Transverse colon (tissue), 4 donors: ENCODE measurements around the gene JAKMIP1. TPM values are rescaled to one million over a fixed set of nuclear protein-coding genes. Genes with fewer than 3 reads are reported as not detected.

Source experiments
- DNase-seq: peaks from one replicate; pipeline ENCODE4 v3.0.0-alpha.2; 2019
- H3K27ac ChIP-seq, 4 donors: fragments of 200-600 bp; sonication (generic); 2 replicates each; pipeline ENCODE4 v1.5.1; 2016 to 2018; ENCODE audit warnings: inconsistent platforms in 4 of 4
- H3K27me3 ChIP-seq: fragments of 200-600 bp; sonication (generic); 2 replicates; pipeline ENCODE4 v1.5.1; 2017; ENCODE audit warnings: inconsistent platforms
- H3K36me3 ChIP-seq, 4 donors: fragments of 200-600 bp; sonication (generic); 2 replicates each; pipeline ENCODE4 v1.5.1; 2017 to 2019; ENCODE audit warnings: inconsistent platforms in 4 of 4
- H3K4me1 ChIP-seq, 4 donors: fragments of 200-600 bp; sonication (generic); 2 replicates each; pipeline ENCODE4 v1.5.1; 2017 to 2020; ENCODE audit warnings: inconsistent platforms in 4 of 4
- H3K4me3 ChIP-seq, 4 donors: fragments of 200-600 bp; sonication (generic); 1 replicate in 1 of 4; 2 replicates in 3 of 4; pipeline versions ENCODE4 v1.5.1 to v1.6.1; 2017 to 2019; ENCODE audit warnings: inconsistent platforms in 4 of 4
- H3K9me3 ChIP-seq, 2 donors: fragments of 200-600 bp; sonication (generic); 2 replicates each; pipeline ENCODE4 v1.5.1; 2017 to 2019; ENCODE audit warnings: inconsistent platforms in 2 of 2
- CTCF ChIP-seq, 5 experiments: fragments of 200-600 bp in 3 of 5; fragments of 450-650 bp in 2 of 5; sonication (generic) in 3 of 5; IDR thresholded peaks; 1 replicate in 2 of 5; 2 replicates in 3 of 5; pipeline ENCODE4 v1.5.1; 2016 to 2017; ENCODE audit warnings: antibody characterized with exemption in 5 of 5, inconsistent platforms in 3 of 5, mild to moderate bottlenecking in 2 of 5, moderate library complexity in 1 of 5
- EP300 ChIP-seq: sonication (generic); formaldehyde crosslinking; IDR thresholded peaks from one replicate; pipeline ENCODE4 v1.6.1; 2017; ENCODE audit warnings: antibody characterized with exemption, low read depth
- POLR2A ChIP-seq: fragments of 450-650 bp; IDR thresholded peaks from one replicate; pipeline ENCODE4 v1.6.1; 2016; ENCODE audit warnings: antibody characterized with exemption, mild to moderate bottlenecking, moderate library complexity
- POLR2AphosphoS5 ChIP-seq, 3 donors: sonication (generic); formaldehyde crosslinking; IDR thresholded peaks; one replicate each; pipeline ENCODE4 v1.6.1; 2016; ENCODE audit warnings: antibody characterized with exemption in 3 of 3
- WGBS, 2 donors: methylation state at CpG; one replicate each; pipeline ENCODE4 v1.1.5; 2018; ENCODE audit warnings: low coverage in 1 of 2; 5-methylcytosine and 5-hydroxymethylcytosine counted together
- in situ Hi-C, 4 donors: fragments of 200-750 bp; cut with MboI; loops; one replicate each; pipeline versions ENCODE4 v1.15.0 to v1.15.1; 2017; ENCODE audit warnings: low sequenced_read_pairs in 3 of 4, low pct_ligation_motif_present in 1 of 4, low pct_unique_long_range_greater_than_20kb in 1 of 4
- intact Hi-C: fragments of 100-400 bp; cut with DNase I; formaldehyde crosslinking; loops from one replicate; pipeline ENCODE4 v1.15.1; 2023; ENCODE audit warnings: low total_unique reads
- total RNA-seq, 4 donors: library from RNA; depleted of rRNA; stranded (reverse); fragments of >200 nt; gene quantifications; one replicate each; pipeline ENCODE4 v1.1.0, GENCODE V29; 2016

Gene JAKMIP1
- total RNA-seq, 4 donors from 2014 or later, result 1.2 to 1.7 TPM; not detected in 2

- Histone ChIP-seq H3K9me3 (no peaks in the 10 kb centered on the region), H3K4me1 (no peaks in the 10 kb centered on the region), H3K4me3 (no peak overlapping the region), H3K36me3 (no peaks in the 10 kb centered on the region), H3K27ac (no peak overlapping the region), H3K27me3 (no peaks in the 10 kb centered on the region)
- intact Hi-C loops, result no loop called here
- no peak for DNase-seq
- no peak for TF ChIP-seq POLR2A
- no peak for TF ChIP-seq CTCF (IDR thresholded peaks at IDR 0.05)
- TF ChIP-seq POLR2AphosphoS5 (IDR thresholded peaks at IDR 0.05), result no peak
- no peak for TF ChIP-seq EP300
- in situ Hi-C loops, result no loop called here
- WGBS, 2 donors, result 62 to 73% methylated on average over 2 to 7 of the region's 7 CpGs
Observed at GRCh38 chr4:6078560-6078959, 121.8 kb downstream of the JAKMIP1 start.

DNA sequence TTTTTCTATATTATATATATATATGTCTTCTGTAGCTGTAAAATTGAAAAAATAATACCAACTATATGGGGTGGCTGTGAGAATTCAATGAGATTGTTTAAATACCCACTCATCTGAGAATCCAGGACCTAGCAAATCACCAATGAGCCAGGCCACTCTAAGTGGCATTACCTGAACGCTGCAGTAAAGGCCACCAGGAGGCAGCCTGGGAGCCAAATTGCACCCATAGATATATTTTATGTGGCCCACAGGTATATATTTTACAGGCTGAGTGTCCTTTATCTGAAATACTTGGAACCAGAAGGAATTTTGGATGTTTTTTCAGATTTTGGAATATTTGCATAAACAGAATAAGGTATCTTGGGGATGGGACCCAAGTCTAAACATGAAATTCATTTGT lies 124.0 kb downstream of the JAKMIP1 start:
- no peaks in the 10 kb centered on the region for H3K9me3 ChIP-seq
- H3K27ac ChIP-seq, result no peak overlapping the region
- intact Hi-C loops (no loop called here), in situ Hi-C loops (no loop called here)
- WGBS, 2 donors, result 29 to 67% methylated on average over 1 of the region's 1 CpG
- DNase-seq, result no peak
- H3K4me3 ChIP-seq, result no peak overlapping the region
- TF ChIP-seq POLR2A (no peak), CTCF (IDR thresholded peaks at IDR 0.05) (no peak), EP300 (no peak), POLR2AphosphoS5 (IDR thresholded peaks at IDR 0.05) (no peak)
- H3K36me3 ChIP-seq, result no peaks in the 10 kb centered on the region
- H3K27me3 ChIP-seq, result no peaks in the 10 kb centered on the region
- H3K4me1 ChIP-seq, result no peaks in the 10 kb centered on the region

- no peak for DNase-seq
- peaks cover 5% of the 10 kb centered on the region for H3K27me3 ChIP-seq
- H3K27ac ChIP-seq, result no peak overlapping the region
- no peaks in the 10 kb centered on the region for H3K4me1 ChIP-seq
- no peaks in the 10 kb centered on the region for H3K36me3 ChIP-seq
- H3K9me3 ChIP-seq, result no peaks in the 10 kb centered on the region
- in situ Hi-C loops (no loop called here), intact Hi-C loops (no loop called here)
- H3K4me3 ChIP-seq, result no peak overlapping the region
- 80 to 91% methylated on average over 4 to 6 of the region's 6 CpGs for WGBS, 2 donors
- no peak for TF ChIP-seq EP300
- TF ChIP-seq CTCF (IDR thresholded peaks at IDR 0.05), result no peak
- no peak for TF ChIP-seq POLR2AphosphoS5 (IDR thresholded peaks at IDR 0.05)
- TF ChIP-seq POLR2A, result no peak
Observed at GRCh38 chr4:6074758-6075157, 125.6 kb downstream of the JAKMIP1 start.

- no peak overlapping the region for H3K4me3 ChIP-seq
- intact Hi-C loops (no loop called here), in situ Hi-C loops (no loop called here)
- H3K9me3 ChIP-seq, result no peaks in the 10 kb centered on the region
- WGBS, 2 donors, result 31 to 41% methylated on average over 4 to 8 of the region's 8 CpGs
- H3K27me3 ChIP-seq, result peaks cover 8% of the 10 kb centered on the region
- no peaks in the 10 kb centered on the region for H3K4me1 ChIP-seq
- TF ChIP-seq CTCF (IDR thresholded peaks at IDR 0.05) (no peak), POLR2AphosphoS5 (IDR thresholded peaks at IDR 0.05) (no peak), EP300 (no peak), POLR2A (no peak)
- no peaks in the 10 kb centered on the region for H3K36me3 ChIP-seq
- H3K27ac ChIP-seq, result no peak overlapping the region
- DNase-seq, result no peak
Observed at GRCh38 chr4:6071959-6072720, 128.2 kb downstream of the JAKMIP1 start.
